H9 (cell line): ENCODE data around the gene EML1. TPM values are rescaled to one million over a fixed set of nuclear protein-coding genes. Genes with fewer than 3 reads are reported as not detected.

ENCODE experiments used
- DNase-seq: peaks from one replicate; pipeline ENCODE4 v3.0.0-alpha.2; 2017
- H2AFZ ChIP-seq: one replicate; pipeline ENCODE4 v1.6.1; 2013; ENCODE audit warnings: mild to moderate bottlenecking, low read length, control low read depth, moderate library complexity
- H2AK5ac ChIP-seq: 2 replicates; pipeline ENCODE4 v1.6.1; 2013; ENCODE audit warnings: low read length, control low read depth, mixed read lengths; ENCODE audit not compliant: insufficient read length
- H2BK120ac ChIP-seq: one replicate; pipeline ENCODE4 v1.6.1; 2013; ENCODE audit warnings: low read depth, mild to moderate bottlenecking, low read length, control low read depth, inconsistent platforms; ENCODE audit not compliant: poor library complexity, severe bottlenecking
- H2BK12ac ChIP-seq: 2 replicates; pipeline ENCODE4 v1.6.1; 2013; ENCODE audit warnings: low read length, control low read depth, mixed read lengths, low read depth; ENCODE audit not compliant: insufficient read length
- H2BK15ac ChIP-seq: 2 replicates; pipeline ENCODE4 v1.6.1; 2013; ENCODE audit warnings: low read depth, low read length, control low read depth
- H2BK20ac ChIP-seq: one replicate; pipeline ENCODE4 v1.6.1; 2013; ENCODE audit warnings: low read depth, mild to moderate bottlenecking, low read length, control low read depth, inconsistent platforms; ENCODE audit not compliant: poor library complexity, severe bottlenecking
- H2BK5ac ChIP-seq: 2 replicates; pipeline ENCODE4 v1.6.1; 2013; ENCODE audit warnings: low read length, control low read depth, mixed read lengths; ENCODE audit not compliant: insufficient read length
- H3K14ac ChIP-seq: 2 replicates; pipeline ENCODE4 v1.6.1; 2013; ENCODE audit warnings: low read length, control low read depth; ENCODE audit not compliant: insufficient read depth
- H3K18ac ChIP-seq: 2 replicates; pipeline ENCODE4 v1.6.1; 2013; ENCODE audit warnings: low read depth, mild to moderate bottlenecking, mixed read lengths, low read length, control low read depth; ENCODE audit not compliant: insufficient read length
- H3K23ac ChIP-seq: 2 replicates; pipeline ENCODE4 v1.6.1; 2013; ENCODE audit warnings: low read length, control low read depth, mixed read lengths, low read depth; ENCODE audit not compliant: insufficient read length
- H3K23me2 ChIP-seq: 2 replicates; pipeline ENCODE4 v1.6.1; 2013; ENCODE audit warnings: low read depth, mild to moderate bottlenecking, mixed read lengths, low read length, control low read depth; ENCODE audit not compliant: insufficient read length, poor library complexity, severe bottlenecking
- H3K27ac ChIP-seq: 2 replicates; pipeline ENCODE4 v1.5.1; 2013; ENCODE audit warnings: low read length, control low read depth, mixed read lengths, low read depth; ENCODE audit not compliant: insufficient read length
- H3K27me3 ChIP-seq: 2 replicates; pipeline ENCODE4 v1.6.1; 2013; ENCODE audit warnings: low read length, control low read depth, inconsistent platforms; ENCODE audit not compliant: insufficient read depth
- H3K4ac ChIP-seq: 2 replicates; pipeline ENCODE4 v1.6.1; 2013; ENCODE audit warnings: low read depth, mild to moderate bottlenecking, control low read depth, inconsistent platforms, low read length, moderate library complexity
- H3K4me1 ChIP-seq: 2 replicates; pipeline ENCODE4 v1.6.1; 2013; ENCODE audit warnings: low read length, control low read depth, inconsistent platforms; ENCODE audit not compliant: insufficient read depth
- H3K4me2 ChIP-seq: 2 replicates; pipeline ENCODE4 v1.6.1; 2013; ENCODE audit warnings: low read length, control low read depth, mixed read lengths; ENCODE audit not compliant: insufficient read length, insufficient read depth
- H3K56ac ChIP-seq: 2 replicates; pipeline ENCODE4 v1.6.1; 2013; ENCODE audit warnings: low read depth, mild to moderate bottlenecking, mixed read lengths, low read length, control low read depth; ENCODE audit not compliant: insufficient read length
- H3K79me1 ChIP-seq: 2 replicates; pipeline ENCODE4 v1.6.1; 2013; ENCODE audit warnings: low read depth, mild to moderate bottlenecking, moderate library complexity, low read length, control low read depth, inconsistent platforms; ENCODE audit not compliant: insufficient read depth, poor library complexity, severe bottlenecking
- H3K79me2 ChIP-seq: 2 replicates; pipeline ENCODE4 v1.6.1; 2013; ENCODE audit warnings: low read length, control low read depth, inconsistent platforms; ENCODE audit not compliant: insufficient read depth
- H3K9ac ChIP-seq: 2 replicates; pipeline ENCODE4 v1.6.1; 2013; ENCODE audit warnings: low read length, control low read depth, mixed read lengths; ENCODE audit not compliant: insufficient read length; ENCODE audit errors: extremely low read depth
- H3K9me3 ChIP-seq: one replicate; pipeline ENCODE4 v1.6.1; 2013; ENCODE audit warnings: low read depth, low read length, inconsistent platforms; ENCODE audit not compliant: control insufficient read depth
- H3T11ph ChIP-seq: one replicate; pipeline ENCODE4 v1.6.1; 2013; ENCODE audit warnings: mild to moderate bottlenecking, low read length, control low read depth, inconsistent platforms
- H4K20me1 ChIP-seq: one replicate; pipeline ENCODE4 v1.6.1; 2013; ENCODE audit not compliant: control insufficient read depth, insufficient read length, insufficient read depth
- H4K5ac ChIP-seq: 2 replicates; pipeline ENCODE4 v1.6.1; 2013; ENCODE audit warnings: low read depth, mild to moderate bottlenecking, mixed read lengths, low read length, control low read depth; ENCODE audit not compliant: insufficient read length
- H4K8ac ChIP-seq: replicated peaks from 2 replicates; pipeline ENCODE4 v1.6.1; 2013; ENCODE audit warnings: low read length, control low read depth, mixed read lengths, low read depth; ENCODE audit not compliant: insufficient read length
- H4K91ac ChIP-seq: 2 replicates; pipeline ENCODE4 v1.6.1; 2013; ENCODE audit warnings: low read depth, mild to moderate bottlenecking, moderate library complexity, mixed read lengths, low read length, control low read depth; ENCODE audit not compliant: insufficient read length
- H3K27ac Mint-ChIP-seq, 3 experiments: 2 replicates in 2 of 3; 3 replicates in 1 of 3; pipeline ENCODE4 v1.8.0; 2020 to 2021; ENCODE audit warnings: mixed read lengths in 3 of 3, mild to moderate bottlenecking in 1 of 3, moderate library complexity in 1 of 3
- H3K27me3 Mint-ChIP-seq: 2 replicates; pipeline ENCODE4 v1.8.0; 2021; ENCODE audit warnings: low read depth, mild to moderate bottlenecking, moderate library complexity, mixed read lengths
- H3K36me3 Mint-ChIP-seq, 3 experiments: 2 replicates in 2 of 3; 3 replicates in 1 of 3; pipeline ENCODE4 v1.8.0; 2020 to 2021; ENCODE audit warnings: low read depth in 3 of 3, mixed read lengths in 3 of 3; ENCODE audit not compliant: insufficient read depth in 1 of 3
- H3K4me1 Mint-ChIP-seq, 2 experiments: 2 replicates each; pipeline ENCODE4 v1.8.0; 2020; ENCODE audit warnings: mixed read lengths in 2 of 2
- H3K4me3 Mint-ChIP-seq, 2 experiments: 2 replicates in 1 of 2; 3 replicates in 1 of 2; pipeline ENCODE4 v1.8.0; 2020 to 2021; ENCODE audit warnings: mild to moderate bottlenecking in 2 of 2, mixed read lengths in 2 of 2, moderate library complexity in 1 of 2
- H3K9me3 Mint-ChIP-seq, 2 experiments: 2 replicates in 1 of 2; 3 replicates in 1 of 2; pipeline ENCODE4 v1.8.0; 2020; ENCODE audit warnings: mild to moderate bottlenecking in 2 of 2, mixed read lengths in 2 of 2, moderate library complexity in 1 of 2
- CTCF ChIP-seq: fragments of 200-600 bp; sonication (generic); conservative IDR thresholded peaks from 3 replicates; pipeline ENCODE4 v1.8.0; 2021; ENCODE audit warnings: antibody characterized with exemption, mild to moderate bottlenecking
- WGBS: extraction: QIAGEN DNeasy Blood & Tissue Kit; methylation state at CpG from one replicate; pipeline ENCODE4 v1.1.7; 2013; ENCODE audit warnings: missing lambda C conversion rate, low lambda C conversion rate, mixed read lengths; ENCODE audit not compliant: insufficient read length; ENCODE audit errors: extremely low coverage; 5-methylcytosine and 5-hydroxymethylcytosine counted together
- total RNA-seq: library from RNA; stranded (reverse); gene quantifications from 2 replicates; pipeline ENCODE4 v1.2.1, GENCODE V29; 2021

EML1 gene
- total RNA-seq, 1 experiment from 2014 or later = 16.7 TPM

GRCh38 chr14:99744199-99744872 lies 48.9 kb upstream of the EML1 start:
- H3K23ac ChIP-seq = no peak overlapping the region
- no peak overlapping the region for H3K9ac ChIP-seq
- DNase-seq = peak; percentile 71
- Mint-ChIP-seq H3K27ac (peak overlapping the region in 2 of 3 experiments; percentile 5 to 84; a peak in 4 of 7 replicates), H3K4me1 (peaks cover 22 to 27% of the 10 kb centered on the region in 2 experiments), H3K4me3 (peak overlapping the region in 1 of 2 experiments; percentile 33; a peak in 2 of 5 replicates), H3K9me3 (no peaks in the 10 kb centered on the region; a peak in 1 of 5 replicates), H3K36me3 (no peaks in the 10 kb centered on the region; a peak in 1 of 7 replicates), H3K27me3 (peaks cover 14% of the 10 kb centered on the region)
- H3K27ac ChIP-seq = no peak overlapping the region
- no peak overlapping the region for H3K4ac ChIP-seq
- H3T11ph ChIP-seq = no peak overlapping the region
- H4K5ac ChIP-seq = no peak overlapping the region
- H2BK20ac ChIP-seq = no peak overlapping the region
- no peak overlapping the region for H3K56ac ChIP-seq
- no peak overlapping the region for H2AK5ac ChIP-seq
- H2BK12ac ChIP-seq = no peak overlapping the region
- H4K20me1 ChIP-seq = no peaks in the 10 kb centered on the region
- no peaks in the 10 kb centered on the region for H3K79me2 ChIP-seq
- no peak overlapping the region for H3K18ac ChIP-seq
- no peak overlapping the region for H4K8ac ChIP-seq
- H3K79me1 ChIP-seq = no peaks in the 10 kb centered on the region
- peaks cover 8% of the 10 kb centered on the region for H3K4me1 ChIP-seq
- no CpG with 5 or more reads among the region's 11 CpGs for WGBS
- no peak overlapping the region for H2BK15ac ChIP-seq
- no peak overlapping the region for H4K91ac ChIP-seq
- no peak overlapping the region for H3K14ac ChIP-seq
- peak; percentile 40; the same call in 2 of the 3 replicates for TF ChIP-seq CTCF
- H3K4me2 ChIP-seq = peak overlapping the region; percentile 38
- H2AFZ ChIP-seq = no peak overlapping the region
- no peaks in the 10 kb centered on the region for H3K9me3 ChIP-seq
- no peaks in the 10 kb centered on the region for H3K23me2 ChIP-seq
- no peak overlapping the region for H2BK5ac ChIP-seq
- H2BK120ac ChIP-seq = no peak overlapping the region
- H3K27me3 ChIP-seq = no peaks in the 10 kb centered on the region
